Measurements from ENCODE around the gene C1orf174. TPM values are rescaled to one million over a fixed set of nuclear protein-coding genes. Genes with fewer than 3 reads are reported as not detected.

The C1orf174 gene
- total and polyA plus RNA-seq, 11 donors = 7.9 to 16.4 (median 11.3) TPM

DNA sequence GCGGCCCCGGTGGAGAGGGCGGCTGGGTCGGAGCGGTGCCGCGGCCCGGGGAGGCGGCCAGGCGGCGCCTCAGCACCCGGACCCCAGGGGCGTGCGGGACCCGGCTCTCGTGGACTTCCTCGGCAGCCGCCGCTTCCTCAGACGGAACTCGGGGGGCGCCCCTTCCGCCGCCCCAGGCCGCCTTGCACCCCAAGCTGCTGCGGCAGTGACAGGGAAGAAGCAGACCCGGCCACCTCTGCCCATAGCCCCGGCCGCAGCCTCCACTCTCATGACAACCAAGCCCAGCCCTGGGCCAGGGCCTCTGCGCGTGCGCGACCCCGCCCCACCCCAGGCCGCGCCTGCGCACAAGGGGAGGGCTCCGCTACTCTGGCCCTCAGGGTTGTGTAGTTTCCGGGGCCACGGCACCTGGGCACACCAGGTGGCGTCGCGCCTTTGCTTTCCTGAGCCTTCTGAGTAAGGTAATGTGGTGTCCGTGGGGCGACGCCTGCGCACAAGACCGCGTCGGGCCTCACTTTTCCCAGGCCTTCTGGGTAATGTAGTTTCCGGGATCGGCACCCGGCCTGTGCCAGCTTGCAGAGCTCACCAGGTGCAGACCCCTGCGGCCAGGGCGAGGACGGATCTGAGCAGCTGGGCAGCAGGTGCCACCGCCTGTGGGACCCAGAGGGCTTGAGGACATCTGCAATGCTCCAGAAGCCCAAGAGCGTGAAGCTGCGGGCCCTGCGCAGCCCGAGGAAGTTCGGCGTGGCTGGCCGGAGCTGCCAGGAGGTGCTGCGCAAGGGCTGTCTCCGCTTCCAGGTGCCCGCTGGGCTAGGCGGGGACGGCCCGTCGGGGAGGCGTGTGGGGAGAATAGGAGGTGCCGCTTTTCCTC lies 42.9 kb downstream of the C1orf174 start, which contains the start of the genes CEP104 and DFFB:
Gene CEP104, minus strand, starts transcription at position 289 of the 868 bp plus-strand sequence. CDS start 4,804 bp downstream, outside the sequence.
Gene DFFB, plus strand, starts transcription at position 554 of the 868 bp plus-strand sequence. Its CDS starts 128 bp downstream, at position 682.
- intact Hi-C loops (cut with DNase I) = loop anchor here in 2 of 10 donors (2.0 kb wide), 2 partner anchors 42 to 44 kb away; partner anchors contain the start of gene C1orf174 (in 1 of the 2)
- H3K4me1 ChIP-seq = peaks cover 0 to 27% (median 19%) of the 10 kb centered on the region in 12 donors
- DNase-seq (peak; percentile 83 to 94 (median 90)), ATAC-seq (peak; percentile 89 to 98 (median 96))
- peak within 1 kb of the TSS; percentile 64 to 99 (median 90) for H3K4me3 ChIP-seq
- TF ChIP-seq, protein P1, sequence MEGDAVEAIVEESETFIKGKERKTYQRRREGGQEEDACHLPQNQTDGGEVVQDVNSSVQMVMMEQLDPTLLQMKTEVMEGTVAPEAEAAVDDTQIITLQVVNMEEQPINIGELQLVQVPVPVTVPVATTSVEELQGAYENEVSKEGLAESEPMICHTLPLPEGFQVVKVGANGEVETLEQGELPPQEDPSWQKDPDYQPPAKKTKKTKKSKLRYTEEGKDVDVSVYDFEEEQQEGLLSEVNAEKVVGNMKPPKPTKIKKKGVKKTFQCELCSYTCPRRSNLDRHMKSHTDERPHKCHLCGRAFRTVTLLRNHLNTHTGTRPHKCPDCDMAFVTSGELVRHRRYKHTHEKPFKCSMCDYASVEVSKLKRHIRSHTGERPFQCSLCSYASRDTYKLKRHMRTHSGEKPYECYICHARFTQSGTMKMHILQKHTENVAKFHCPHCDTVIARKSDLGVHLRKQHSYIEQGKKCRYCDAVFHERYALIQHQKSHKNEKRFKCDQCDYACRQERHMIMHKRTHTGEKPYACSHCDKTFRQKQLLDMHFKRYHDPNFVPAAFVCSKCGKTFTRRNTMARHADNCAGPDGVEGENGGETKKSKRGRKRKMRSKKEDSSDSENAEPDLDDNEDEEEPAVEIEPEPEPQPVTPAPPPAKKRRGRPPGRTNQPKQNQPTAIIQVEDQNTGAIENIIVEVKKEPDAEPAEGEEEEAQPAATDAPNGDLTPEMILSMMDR (IDR thresholded peaks at IDR 0.05) = peak in 3 of 12 donors; percentile 7 to 39 (median 12)
- TF ChIP-seq POLR2A (IDR thresholded peaks at IDR 0.05) = peak in 1 of 2 donors; percentile 79
- H3K27me3 ChIP-seq = no peaks in the 10 kb centered on the region
- H3K27ac ChIP-seq = peak within 1 kb of the TSS; percentile 25 to 85 (median 78)
- peaks cover 0 to 4% (median 0%) of the 10 kb centered on the region in 9 donors for H3K36me3 ChIP-seq
- 0 to 1% (median 0%) methylated on average over 14 to 73 of the region's 73 CpGs for WGBS, 4 donors
- no peaks in the 10 kb centered on the region for H3K9me3 ChIP-seq

DNA sequence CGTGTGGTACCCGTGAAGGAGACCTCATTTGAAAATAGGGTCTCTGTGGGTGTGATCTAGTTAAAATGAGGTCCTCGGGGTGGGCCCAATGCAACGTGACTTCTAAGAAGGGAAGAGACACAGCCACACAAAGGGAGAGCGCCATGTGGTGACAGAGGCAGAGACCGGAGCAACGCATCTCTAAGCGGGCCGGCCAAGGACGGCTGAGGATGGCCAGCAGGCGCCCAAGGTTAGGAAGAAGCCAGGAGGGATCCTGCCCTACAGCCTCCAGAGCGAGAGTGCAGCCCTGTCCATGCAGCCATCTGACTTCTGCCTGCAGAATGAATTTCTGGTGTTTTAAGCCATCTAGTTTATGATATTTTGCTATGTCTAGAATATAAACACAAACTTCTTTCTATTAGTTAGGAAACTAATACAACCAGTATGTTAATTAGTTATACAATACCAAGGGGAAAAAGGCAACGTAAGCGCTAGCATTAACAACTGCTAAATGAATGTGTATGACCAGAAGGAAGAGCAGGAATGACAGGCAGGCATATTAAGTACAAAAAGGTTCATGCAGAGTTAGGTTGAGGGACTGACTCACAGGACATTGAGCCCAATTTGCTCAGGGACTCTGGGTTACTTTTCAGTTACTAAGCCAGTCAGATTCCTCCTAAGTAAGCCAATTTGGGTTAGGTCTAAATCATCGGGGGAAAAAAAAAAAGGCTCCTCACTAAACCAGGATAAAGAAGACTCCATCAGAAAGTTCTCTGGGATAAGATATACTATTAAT lies 47.2 kb downstream of the C1orf174 start:
- ATAC-seq = no peak
- DNase-seq = no peak
- no peak overlapping the region for H3K4me3 ChIP-seq
- WGBS, 4 donors = 78 to 85% (median 83%) methylated on average over 15 of the region's 15 CpGs
- no peak for TF ChIP-seq POLR2A (IDR thresholded peaks at IDR 0.05)
- TF ChIP-seq, protein P1 (IDR thresholded peaks at IDR 0.05) = no peak
- peaks cover 0 to 17% (median 13%) of the 10 kb centered on the region in 12 donors for H3K4me1 ChIP-seq
- no peaks in the 10 kb centered on the region for H3K9me3 ChIP-seq
- peaks cover 0 to 41% (median 28%) of the 10 kb centered on the region in 9 donors for H3K36me3 ChIP-seq
- intact Hi-C loops (cut with DNase I) = no loop called here
- no peak overlapping the region for H3K27ac ChIP-seq
- H3K27me3 ChIP-seq = no peaks in the 10 kb centered on the region

DNA sequence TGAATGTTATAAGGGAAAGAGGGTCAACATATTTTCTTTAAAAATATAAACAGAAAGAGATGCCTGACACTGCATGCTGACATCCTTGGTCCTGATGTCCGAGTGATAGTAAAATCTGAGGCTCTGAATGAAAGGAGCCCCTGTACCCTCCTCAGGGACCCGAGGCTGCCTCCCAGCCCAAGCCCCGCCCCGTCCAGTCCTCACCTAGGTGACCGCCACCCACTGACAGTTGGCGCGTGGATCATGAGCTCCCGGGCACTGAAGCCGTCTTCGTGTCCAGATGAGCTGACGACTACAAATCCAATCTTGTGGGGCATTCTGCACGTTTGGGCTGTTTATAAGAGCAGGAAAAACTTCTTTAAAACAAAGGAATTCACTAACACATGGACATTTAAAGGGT lies 48.0 kb downstream of the C1orf174 start:
- H3K36me3 ChIP-seq = peaks cover 0 to 49% (median 36%) of the 10 kb centered on the region in 9 donors
- ATAC-seq (no peak), DNase-seq (no peak)
- 87 to 91% (median 87%) methylated on average over 12 of the region's 12 CpGs for WGBS, 4 donors
- no peak for TF ChIP-seq POLR2A (IDR thresholded peaks at IDR 0.05)
- TF ChIP-seq, protein P1 (IDR thresholded peaks at IDR 0.05) = no peak
- H3K4me3 ChIP-seq = no peak overlapping the region
- H3K27ac ChIP-seq = no peak overlapping the region
- H3K4me1 ChIP-seq = peaks cover 0 to 14% (median 11%) of the 10 kb centered on the region in 12 donors
- no peaks in the 10 kb centered on the region for H3K27me3 ChIP-seq
- intact Hi-C loops (cut with DNase I) = no loop called here
- no peaks in the 10 kb centered on the region for H3K9me3 ChIP-seq

All from heart left ventricle (tissue), 16 donors.